NCI-H748 (cell line): ENCODE data around the gene PLS1.

Experiments
- DNase-seq: peaks from one replicate; lab custom pipeline; 2025; ENCODE audit not compliant: unreplicated experiment; lab: John Stamatoyannopoulos, UW

PLS1 gene

DNA sequence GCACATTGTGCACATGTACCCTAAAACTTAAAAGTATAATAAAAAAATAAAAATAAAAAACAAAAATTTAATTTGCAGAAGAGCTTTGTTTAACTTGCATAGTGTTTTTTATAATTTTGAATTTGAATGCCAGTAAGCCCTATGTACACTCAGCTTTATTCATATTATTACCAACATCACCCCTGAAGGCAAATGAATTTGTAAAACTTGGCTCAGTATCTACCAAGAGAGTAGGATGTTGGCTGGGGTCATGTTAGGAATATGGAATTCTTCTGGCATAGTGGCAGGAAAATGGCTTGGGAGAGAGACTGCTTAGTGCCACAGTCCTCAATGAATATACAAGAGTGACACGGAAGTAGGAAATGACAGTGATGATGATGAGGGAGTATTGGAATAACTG is 158.3 kb downstream of the PLS1 start:
- no peak for DNase-seq
